HEK293 (cell line): ENCODE measurements around the gene EIF2S3.
A peak's percentile ranks its signal among the peaks of the same experiment; 100 is the strongest.

Experiments
- GLIS1 ChIP-seq: fragments of 450-650 bp; formaldehyde crosslinking; IDR thresholded peaks from 2 replicates; pipeline ENCODE4 v1.5.1; 2016; ENCODE audit warnings: missing biosample characterization, missing genetic modification characterization
- GLIS2 ChIP-seq: fragments of 450-650 bp; formaldehyde crosslinking; IDR thresholded peaks from 2 replicates; pipeline ENCODE4 v1.5.1; 2016; ENCODE audit warnings: missing biosample characterization, missing genetic modification characterization
- KLF7 ChIP-seq: fragments of 450-650 bp; formaldehyde crosslinking; IDR thresholded peaks from 2 replicates; pipeline ENCODE4 v1.5.1; 2016; ENCODE audit warnings: missing biosample characterization, missing genetic modification characterization, borderline replicate concordance
- ZBTB1 ChIP-seq: fragments of 450-650 bp; formaldehyde crosslinking; IDR thresholded peaks from 2 replicates; pipeline ENCODE4 v1.5.1; 2016; ENCODE audit warnings: missing biosample characterization, missing genetic modification characterization
- ZBTB8A ChIP-seq: fragments of 450-650 bp; formaldehyde crosslinking; IDR thresholded peaks from 2 replicates; pipeline ENCODE4 v1.5.1; 2016; ENCODE audit warnings: missing biosample characterization, missing genetic modification characterization
- ZFP69B ChIP-seq: fragments of 450-650 bp; formaldehyde crosslinking; IDR thresholded peaks from 2 replicates; pipeline ENCODE4 v1.5.1; 2016; ENCODE audit warnings: missing biosample characterization, missing genetic modification characterization
- ZNF133 ChIP-seq: fragments of 450-650 bp; formaldehyde crosslinking; IDR thresholded peaks from 2 replicates; pipeline ENCODE4 v1.5.1; 2016; ENCODE audit warnings: missing biosample characterization, missing genetic modification characterization
- ZNF146 ChIP-seq: fragments of 450-650 bp; formaldehyde crosslinking; IDR thresholded peaks from 2 replicates; pipeline ENCODE4 v1.5.1; 2016; ENCODE audit warnings: missing biosample characterization, missing genetic modification characterization
- ZNF19 ChIP-seq: fragments of 450-650 bp; formaldehyde crosslinking; IDR thresholded peaks from 2 replicates; pipeline ENCODE4; 2016; ENCODE audit warnings: missing biosample characterization, missing genetic modification characterization, low read depth
- ZNF202 ChIP-seq: fragments of 450-650 bp; formaldehyde crosslinking; IDR thresholded peaks from 2 replicates; pipeline ENCODE4 v1.5.1; 2016; ENCODE audit warnings: missing biosample characterization, missing genetic modification characterization, borderline replicate concordance
- ZNF248 ChIP-seq: fragments of 450-650 bp; formaldehyde crosslinking; IDR thresholded peaks from 2 replicates; pipeline ENCODE4 v1.5.1; 2017; ENCODE audit warnings: missing biosample characterization, missing genetic modification characterization
- ZNF548 ChIP-seq: fragments of 450-650 bp; formaldehyde crosslinking; IDR thresholded peaks from 2 replicates; pipeline ENCODE4 v1.5.1; 2016; ENCODE audit warnings: missing biosample characterization, missing genetic modification characterization
- ZNF561 ChIP-seq: fragments of 450-650 bp; IDR thresholded peaks from 2 replicates; pipeline ENCODE4 v1.5.1; 2018; ENCODE audit warnings: missing biosample characterization, missing genetic modification characterization, borderline replicate concordance
- ZNF600 ChIP-seq: fragments of 450-650 bp; formaldehyde crosslinking; IDR thresholded peaks from 2 replicates; pipeline ENCODE4 v1.5.1; 2016; ENCODE audit warnings: missing biosample characterization, missing genetic modification characterization
- ZNF654 ChIP-seq: fragments of 450-650 bp; formaldehyde crosslinking; IDR thresholded peaks from 2 replicates; pipeline ENCODE4 v1.5.1; 2016; ENCODE audit warnings: low read depth, missing biosample characterization, missing genetic modification characterization
- ZNF701 ChIP-seq: fragments of 450-650 bp; formaldehyde crosslinking; IDR thresholded peaks from 2 replicates; pipeline ENCODE4 v1.5.1; 2016; ENCODE audit warnings: missing biosample characterization, missing genetic modification characterization
- ZSCAN30 ChIP-seq: fragments of 450-650 bp; IDR thresholded peaks from 2 replicates; pipeline ENCODE4 v1.5.1; 2018; ENCODE audit warnings: missing biosample characterization, mild to moderate bottlenecking, missing genetic modification characterization, moderate library complexity
- ZXDB ChIP-seq: fragments of 450-650 bp; formaldehyde crosslinking; IDR thresholded peaks from 2 replicates; pipeline ENCODE4 v1.5.1; 2016; ENCODE audit warnings: missing biosample characterization, missing genetic modification characterization
- TF ChIP-seq, protein P1 (sequence below): fragments of 450-650 bp; formaldehyde crosslinking; IDR thresholded peaks from 2 replicates; pipeline ENCODE4 v1.5.1; 2017; ENCODE audit warnings: missing biosample characterization, mild to moderate bottlenecking, missing genetic modification characterization, moderate library complexity
- TF ChIP-seq, protein P2 (sequence below): fragments of 450-650 bp; formaldehyde crosslinking; IDR thresholded peaks from 2 replicates; pipeline ENCODE4 v1.5.1; 2016; ENCODE audit warnings: missing biosample characterization, missing genetic modification characterization
- TF ChIP-seq, protein P3 (sequence below): fragments of 450-650 bp; formaldehyde crosslinking; IDR thresholded peaks from 2 replicates; pipeline ENCODE4 v1.5.1; 2016; ENCODE audit warnings: missing biosample characterization, missing genetic modification characterization
- TF ChIP-seq, protein P4 (sequence below): fragments of 450-650 bp; formaldehyde crosslinking; IDR thresholded peaks from 2 replicates; pipeline ENCODE4 v1.5.1; 2016; ENCODE audit warnings: missing biosample characterization, missing genetic modification characterization
- TF ChIP-seq, protein P5 (sequence below): fragments of 450-650 bp; formaldehyde crosslinking; IDR thresholded peaks from 2 replicates; pipeline ENCODE4 v1.5.1; 2016; ENCODE audit warnings: missing biosample characterization, missing genetic modification characterization
- TF ChIP-seq, protein P6 (sequence below): fragments of 450-650 bp; formaldehyde crosslinking; IDR thresholded peaks from 2 replicates; pipeline ENCODE4 v1.5.1; 2017; ENCODE audit warnings: missing biosample characterization, missing genetic modification characterization
- TF ChIP-seq, protein P7 (sequence below): fragments of 450-650 bp; formaldehyde crosslinking; IDR thresholded peaks from 2 replicates; pipeline ENCODE4 v1.5.1; 2016; ENCODE audit warnings: missing biosample characterization, missing genetic modification characterization
- TF ChIP-seq, protein P8 (sequence below): fragments of 450-650 bp; formaldehyde crosslinking; IDR thresholded peaks from 2 replicates; pipeline ENCODE4 v1.5.1; 2016; ENCODE audit warnings: missing biosample characterization, missing genetic modification characterization

The EIF2S3 gene

DNA sequence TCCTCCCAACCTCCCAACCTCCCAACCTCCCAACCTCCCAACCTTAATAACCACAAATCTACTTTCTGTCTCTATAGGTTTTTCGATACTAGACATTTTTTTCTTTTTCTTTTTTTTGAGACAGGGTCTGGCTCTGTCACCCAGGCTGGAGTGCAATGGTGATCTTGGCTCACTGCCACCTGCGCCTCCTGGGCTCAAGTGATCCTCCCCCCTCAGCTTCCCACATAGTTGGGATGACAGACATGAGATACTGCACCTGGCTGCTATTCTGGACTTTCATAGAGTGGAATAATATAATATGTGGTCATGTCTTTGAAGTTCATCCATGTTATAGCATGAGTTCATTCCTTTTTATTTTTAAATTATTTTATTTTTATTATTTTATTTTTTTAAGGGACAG lies 55.3 kb downstream of the EIF2S3 start (continued):
- TF ChIP-seq, protein P1, sequence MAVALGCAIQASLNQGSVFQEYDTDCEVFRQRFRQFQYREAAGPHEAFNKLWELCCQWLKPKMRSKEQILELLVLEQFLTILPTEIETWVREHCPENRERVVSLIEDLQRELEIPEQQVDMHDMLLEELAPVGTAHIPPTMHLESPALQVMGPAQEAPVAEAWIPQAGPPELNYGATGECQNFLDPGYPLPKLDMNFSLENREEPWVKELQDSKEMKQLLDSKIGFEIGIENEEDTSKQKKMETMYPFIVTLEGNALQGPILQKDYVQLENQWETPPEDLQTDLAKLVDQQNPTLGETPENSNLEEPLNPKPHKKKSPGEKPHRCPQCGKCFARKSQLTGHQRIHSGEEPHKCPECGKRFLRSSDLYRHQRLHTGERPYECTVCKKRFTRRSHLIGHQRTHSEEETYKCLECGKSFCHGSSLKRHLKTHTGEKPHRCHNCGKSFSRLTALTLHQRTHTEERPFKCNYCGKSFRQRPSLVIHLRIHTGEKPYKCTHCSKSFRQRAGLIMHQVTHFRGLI = no peak
- TF ChIP-seq, protein P2, sequence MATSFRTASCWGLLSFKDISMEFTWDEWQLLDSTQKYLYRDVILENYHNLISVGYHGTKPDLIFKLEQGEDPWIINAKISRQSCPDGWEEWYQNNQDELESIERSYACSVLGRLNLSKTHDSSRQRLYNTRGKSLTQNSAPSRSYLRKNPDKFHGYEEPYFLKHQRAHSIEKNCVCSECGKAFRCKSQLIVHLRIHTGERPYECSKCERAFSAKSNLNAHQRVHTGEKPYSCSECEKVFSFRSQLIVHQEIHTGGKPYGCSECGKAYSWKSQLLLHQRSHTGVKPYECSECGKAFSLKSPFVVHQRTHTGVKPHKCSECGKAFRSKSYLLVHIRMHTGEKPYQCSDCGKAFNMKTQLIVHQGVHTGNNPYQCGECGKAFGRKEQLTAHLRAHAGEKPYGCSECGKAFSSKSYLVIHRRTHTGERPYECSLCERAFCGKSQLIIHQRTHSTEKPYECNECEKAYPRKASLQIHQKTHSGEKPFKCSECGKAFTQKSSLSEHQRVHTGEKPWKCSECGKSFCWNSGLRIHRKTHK (tag by site-specific recombination) = no peak
- TF ChIP-seq ZNF561 (tag by site-specific recombination) (no peak), ZNF133 (tag by site-specific recombination) (no peak), ZNF600 (tag by site-specific recombination) (peak; percentile 56; the same call in 1 of the 2 replicates), ZNF19 (no peak), ZNF202 (tag by site-specific recombination) (no peak), ZFP69B (no peak), ZNF146 (tag by site-specific recombination) (no peak), ZNF701 (tag by site-specific recombination) (no peak), ZBTB1 (tag by site-specific recombination) (no peak), ZNF248 (tag by site-specific recombination) (no peak), ZXDB (tag by site-specific recombination) (no peak), GLIS1 (tag by site-specific recombination) (peak; percentile 63), ZBTB8A (tag by site-specific recombination) (no peak), ZNF654 (tag by site-specific recombination) (no peak), GLIS2 (no peak), KLF7 (tag by site-specific recombination) (no peak), ZSCAN30 (tag by site-specific recombination) (no peak), ZNF548 (tag by site-specific recombination) (no peak)
- TF ChIP-seq, protein P3, sequence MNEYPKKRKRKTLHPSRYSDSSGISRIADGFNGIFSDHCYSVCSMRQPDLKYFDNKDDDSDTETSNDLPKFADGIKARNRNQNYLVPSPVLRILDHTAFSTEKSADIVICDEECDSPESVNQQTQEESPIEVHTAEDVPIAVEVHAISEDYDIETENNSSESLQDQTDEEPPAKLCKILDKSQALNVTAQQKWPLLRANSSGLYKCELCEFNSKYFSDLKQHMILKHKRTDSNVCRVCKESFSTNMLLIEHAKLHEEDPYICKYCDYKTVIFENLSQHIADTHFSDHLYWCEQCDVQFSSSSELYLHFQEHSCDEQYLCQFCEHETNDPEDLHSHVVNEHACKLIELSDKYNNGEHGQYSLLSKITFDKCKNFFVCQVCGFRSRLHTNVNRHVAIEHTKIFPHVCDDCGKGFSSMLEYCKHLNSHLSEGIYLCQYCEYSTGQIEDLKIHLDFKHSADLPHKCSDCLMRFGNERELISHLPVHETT (tag by site-specific recombination) = no peak
- TF ChIP-seq, protein P4, sequence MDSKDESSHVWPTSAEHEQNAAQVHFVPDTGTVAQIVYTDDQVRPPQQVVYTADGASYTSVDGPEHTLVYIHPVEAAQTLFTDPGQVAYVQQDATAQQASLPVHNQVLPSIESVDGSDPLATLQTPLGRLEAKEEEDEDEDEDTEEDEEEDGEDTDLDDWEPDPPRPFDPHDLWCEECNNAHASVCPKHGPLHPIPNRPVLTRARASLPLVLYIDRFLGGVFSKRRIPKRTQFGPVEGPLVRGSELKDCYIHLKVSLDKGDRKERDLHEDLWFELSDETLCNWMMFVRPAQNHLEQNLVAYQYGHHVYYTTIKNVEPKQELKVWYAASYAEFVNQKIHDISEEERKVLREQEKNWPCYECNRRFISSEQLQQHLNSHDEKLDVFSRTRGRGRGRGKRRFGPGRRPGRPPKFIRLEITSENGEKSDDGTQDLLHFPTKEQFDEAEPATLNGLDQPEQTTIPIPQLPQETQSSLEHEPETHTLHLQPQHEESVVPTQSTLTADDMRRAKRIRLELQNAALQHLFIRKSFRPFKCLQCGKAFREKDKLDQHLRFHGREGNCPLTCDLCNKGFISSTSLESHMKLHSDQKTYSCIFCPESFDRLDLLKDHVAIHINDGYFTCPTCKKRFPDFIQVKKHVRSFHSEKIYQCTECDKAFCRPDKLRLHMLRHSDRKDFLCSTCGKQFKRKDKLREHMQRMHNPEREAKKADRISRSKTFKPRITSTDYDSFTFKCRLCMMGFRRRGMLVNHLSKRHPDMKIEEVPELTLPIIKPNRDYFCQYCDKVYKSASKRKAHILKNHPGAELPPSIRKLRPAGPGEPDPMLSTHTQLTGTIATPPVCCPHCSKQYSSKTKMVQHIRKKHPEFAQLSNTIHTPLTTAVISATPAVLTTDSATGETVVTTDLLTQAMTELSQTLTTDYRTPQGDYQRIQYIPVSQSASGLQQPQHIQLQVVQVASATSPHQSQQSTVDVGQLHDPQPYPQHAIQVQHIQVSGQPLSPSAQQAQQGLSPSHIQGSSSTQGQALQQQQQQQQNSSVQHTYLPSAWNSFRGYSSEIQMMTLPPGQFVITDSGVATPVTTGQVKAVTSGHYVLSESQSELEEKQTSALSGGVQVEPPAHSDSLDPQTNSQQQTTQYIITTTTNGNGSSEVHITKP (tag by site-specific recombination) = 0 out of 2 replicates have a peak, but pooled peaks have one; percentile 37
- TF ChIP-seq, protein P5, sequence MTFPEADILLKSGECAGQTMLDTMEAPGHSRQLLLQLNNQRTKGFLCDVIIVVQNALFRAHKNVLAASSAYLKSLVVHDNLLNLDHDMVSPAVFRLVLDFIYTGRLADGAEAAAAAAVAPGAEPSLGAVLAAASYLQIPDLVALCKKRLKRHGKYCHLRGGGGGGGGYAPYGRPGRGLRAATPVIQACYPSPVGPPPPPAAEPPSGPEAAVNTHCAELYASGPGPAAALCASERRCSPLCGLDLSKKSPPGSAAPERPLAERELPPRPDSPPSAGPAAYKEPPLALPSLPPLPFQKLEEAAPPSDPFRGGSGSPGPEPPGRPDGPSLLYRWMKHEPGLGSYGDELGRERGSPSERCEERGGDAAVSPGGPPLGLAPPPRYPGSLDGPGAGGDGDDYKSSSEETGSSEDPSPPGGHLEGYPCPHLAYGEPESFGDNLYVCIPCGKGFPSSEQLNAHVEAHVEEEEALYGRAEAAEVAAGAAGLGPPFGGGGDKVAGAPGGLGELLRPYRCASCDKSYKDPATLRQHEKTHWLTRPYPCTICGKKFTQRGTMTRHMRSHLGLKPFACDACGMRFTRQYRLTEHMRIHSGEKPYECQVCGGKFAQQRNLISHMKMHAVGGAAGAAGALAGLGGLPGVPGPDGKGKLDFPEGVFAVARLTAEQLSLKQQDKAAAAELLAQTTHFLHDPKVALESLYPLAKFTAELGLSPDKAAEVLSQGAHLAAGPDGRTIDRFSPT (tag by site-specific recombination) = no peak
- TF ChIP-seq, protein P6, sequence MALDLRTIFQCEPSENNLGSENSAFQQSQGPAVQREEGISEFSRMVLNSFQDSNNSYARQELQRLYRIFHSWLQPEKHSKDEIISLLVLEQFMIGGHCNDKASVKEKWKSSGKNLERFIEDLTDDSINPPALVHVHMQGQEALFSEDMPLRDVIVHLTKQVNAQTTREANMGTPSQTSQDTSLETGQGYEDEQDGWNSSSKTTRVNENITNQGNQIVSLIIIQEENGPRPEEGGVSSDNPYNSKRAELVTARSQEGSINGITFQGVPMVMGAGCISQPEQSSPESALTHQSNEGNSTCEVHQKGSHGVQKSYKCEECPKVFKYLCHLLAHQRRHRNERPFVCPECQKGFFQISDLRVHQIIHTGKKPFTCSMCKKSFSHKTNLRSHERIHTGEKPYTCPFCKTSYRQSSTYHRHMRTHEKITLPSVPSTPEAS = no peak
- TF ChIP-seq, protein P7, sequence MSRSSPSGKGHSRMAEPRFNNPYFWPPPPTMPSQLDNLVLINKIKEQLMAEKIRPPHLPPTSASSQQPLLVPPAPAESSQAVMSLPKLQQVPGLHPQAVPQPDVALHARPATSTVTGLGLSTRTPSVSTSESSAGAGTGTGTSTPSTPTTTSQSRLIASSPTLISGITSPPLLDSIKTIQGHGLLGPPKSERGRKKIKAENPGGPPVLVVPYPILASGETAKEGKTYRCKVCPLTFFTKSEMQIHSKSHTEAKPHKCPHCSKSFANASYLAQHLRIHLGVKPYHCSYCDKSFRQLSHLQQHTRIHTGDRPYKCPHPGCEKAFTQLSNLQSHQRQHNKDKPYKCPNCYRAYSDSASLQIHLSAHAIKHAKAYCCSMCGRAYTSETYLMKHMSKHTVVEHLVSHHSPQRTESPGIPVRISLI (tag by site-specific recombination) = no peak
- TF ChIP-seq, protein P8, sequence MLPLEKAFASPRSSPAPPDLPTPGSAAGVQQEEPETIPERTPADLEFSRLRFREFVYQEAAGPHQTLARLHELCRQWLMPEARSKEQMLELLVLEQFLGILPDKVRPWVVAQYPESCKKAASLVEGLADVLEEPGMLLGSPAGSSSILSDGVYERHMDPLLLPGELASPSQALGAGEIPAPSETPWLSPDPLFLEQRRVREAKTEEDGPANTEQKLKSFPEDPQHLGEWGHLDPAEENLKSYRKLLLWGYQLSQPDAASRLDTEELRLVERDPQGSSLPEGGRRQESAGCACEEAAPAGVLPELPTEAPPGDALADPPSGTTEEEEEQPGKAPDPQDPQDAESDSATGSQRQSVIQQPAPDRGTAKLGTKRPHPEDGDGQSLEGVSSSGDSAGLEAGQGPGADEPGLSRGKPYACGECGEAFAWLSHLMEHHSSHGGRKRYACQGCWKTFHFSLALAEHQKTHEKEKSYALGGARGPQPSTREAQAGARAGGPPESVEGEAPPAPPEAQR (tag by site-specific recombination) = no peak
